HUES48 (cell line): ENCODE data around the gene SCN9A.
"Not testable (repeated sequence)": the region's sequence is repeated elsewhere in the genome, so short reads cannot be mapped to it uniquely, and the experiment has no call there.

Source experiments
- H3K27ac ChIP-seq: one replicate; pipeline ENCODE4 v1.7.0; 2013; ENCODE audit warnings: low read depth, low read length, inconsistent platforms
- H3K27me3 ChIP-seq: 2 replicates; pipeline ENCODE4 v1.6.1; 2013; ENCODE audit warnings: mild to moderate bottlenecking, low read length; ENCODE audit not compliant: control insufficient read depth, insufficient read depth
- H3K36me3 ChIP-seq: 2 replicates; pipeline ENCODE4 v1.6.1; 2013; ENCODE audit warnings: low read length; ENCODE audit not compliant: control insufficient read depth, insufficient read depth
- H3K4me1 ChIP-seq: 2 replicates; pipeline ENCODE4 v1.6.1; 2013; ENCODE audit warnings: mild to moderate bottlenecking, low read length; ENCODE audit not compliant: control insufficient read depth, insufficient read depth
- H3K4me3 ChIP-seq: 2 replicates; pipeline ENCODE4 v1.5.1; 2013; ENCODE audit warnings: mild to moderate bottlenecking, low read depth, low read length
- H3K9ac ChIP-seq: 2 replicates; pipeline ENCODE4 v1.6.1; 2013; ENCODE audit warnings: mild to moderate bottlenecking, low read depth, low read length, moderate library complexity
- H3K9me3 ChIP-seq: 2 replicates; pipeline ENCODE4 v1.6.1; 2013; ENCODE audit warnings: low read length; ENCODE audit not compliant: control insufficient read depth, insufficient read depth

SCN9A gene

DNA sequence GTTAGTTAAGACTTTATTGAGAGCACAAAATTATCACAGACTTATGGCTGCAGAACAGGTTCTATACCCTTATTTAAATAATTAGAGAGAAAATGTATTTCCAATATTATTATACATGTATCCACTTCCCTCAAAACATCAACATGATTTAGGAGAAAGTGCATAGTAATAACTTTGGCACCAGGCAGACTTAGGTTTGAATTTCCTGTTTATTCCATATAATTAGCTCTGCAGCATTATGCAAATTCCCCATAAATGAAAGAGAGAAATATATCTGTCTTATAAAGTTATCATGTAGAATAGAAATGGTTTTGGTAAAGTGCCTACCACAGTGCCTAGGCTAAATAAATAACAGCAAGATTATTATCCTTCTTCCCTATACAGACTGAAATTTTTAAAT lies 15.3 kb downstream of the SCN9A start:
- Histone ChIP-seq H3K4me1 (0 out of 2 replicates have a peak, but pooled peaks cover 4% of the 10 kb centered on the region), H3K9ac (no peak overlapping the region), H3K27ac (no peak overlapping the region), H3K36me3 (no peaks in the 10 kb centered on the region), H3K4me3 (no peak overlapping the region), H3K27me3 (no peaks in the 10 kb centered on the region), H3K9me3 (no peaks in the 10 kb centered on the region)

DNA sequence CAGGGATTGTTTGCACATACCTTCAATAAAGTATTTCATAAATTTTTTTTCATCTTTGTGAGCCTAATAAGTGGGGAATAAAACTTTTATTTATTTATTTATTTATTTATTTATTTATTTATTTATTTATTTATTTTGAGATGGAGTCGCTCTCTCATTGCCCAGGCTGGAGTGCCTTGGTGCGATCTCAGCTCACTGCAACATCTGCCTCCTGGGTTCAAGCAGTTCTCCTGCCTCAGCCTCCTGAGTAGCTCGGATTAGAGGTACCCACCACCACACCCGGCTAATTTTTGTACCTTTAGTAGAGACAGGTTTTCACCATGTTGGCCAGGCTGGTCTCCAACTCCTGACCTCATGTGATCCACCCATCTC lies 17.8 kb downstream of the SCN9A start:
- not testable (repeated sequence) for H3K36me3 ChIP-seq, H3K9me3 ChIP-seq, H3K4me1 ChIP-seq, H3K9ac ChIP-seq, H3K27ac ChIP-seq, H3K27me3 ChIP-seq, H3K4me3 ChIP-seq

DNA sequence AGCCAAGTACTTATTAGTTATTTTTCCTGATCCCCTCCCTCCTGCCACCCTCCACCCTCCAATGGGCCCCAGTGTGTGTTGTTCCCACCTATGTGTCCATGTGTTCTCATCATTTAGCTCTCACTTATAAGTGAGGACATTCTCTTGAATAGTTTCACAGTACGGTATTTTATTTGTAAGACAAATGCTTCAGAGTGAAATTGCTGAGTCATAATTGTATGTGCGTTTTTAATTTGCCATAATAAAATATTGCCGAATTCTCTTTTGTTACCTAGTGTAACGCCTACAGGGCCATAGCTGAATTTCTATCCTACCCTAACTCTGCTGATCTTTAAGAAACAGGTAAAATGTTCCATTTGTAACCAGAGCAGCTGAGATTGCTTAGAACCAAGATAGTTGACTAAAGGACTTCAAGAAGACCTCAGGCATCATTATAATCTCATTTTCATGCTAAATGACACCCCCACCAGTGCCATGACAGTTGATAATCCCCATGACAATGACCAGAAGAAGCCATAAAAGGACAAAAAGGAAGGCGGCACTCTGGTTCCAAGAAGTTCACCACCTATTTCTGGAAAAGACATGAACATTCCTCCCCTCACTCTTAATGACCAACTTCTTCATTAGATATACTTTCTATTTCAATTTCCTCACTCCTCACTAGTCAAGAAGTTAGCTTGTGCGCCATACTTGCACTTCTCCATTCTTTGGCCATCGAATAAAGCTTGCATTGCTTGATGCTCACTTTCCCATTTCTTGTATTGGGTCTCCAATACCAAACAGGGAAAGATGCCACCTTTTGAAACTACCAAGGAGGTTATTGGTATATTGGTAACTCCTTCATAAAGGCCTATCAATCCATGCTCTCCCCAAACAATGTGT lies 18.4 kb downstream of the SCN9A start:
- no peaks in the 10 kb centered on the region for H3K27me3 ChIP-seq
- H3K36me3 ChIP-seq = no peaks in the 10 kb centered on the region
- no peaks in the 10 kb centered on the region for H3K9me3 ChIP-seq
- no peak overlapping the region for H3K27ac ChIP-seq
- 0 out of 2 replicates have a peak, but pooled peaks cover 4% of the 10 kb centered on the region for H3K4me1 ChIP-seq
- H3K9ac ChIP-seq = no peak overlapping the region
- no peak overlapping the region for H3K4me3 ChIP-seq

DNA sequence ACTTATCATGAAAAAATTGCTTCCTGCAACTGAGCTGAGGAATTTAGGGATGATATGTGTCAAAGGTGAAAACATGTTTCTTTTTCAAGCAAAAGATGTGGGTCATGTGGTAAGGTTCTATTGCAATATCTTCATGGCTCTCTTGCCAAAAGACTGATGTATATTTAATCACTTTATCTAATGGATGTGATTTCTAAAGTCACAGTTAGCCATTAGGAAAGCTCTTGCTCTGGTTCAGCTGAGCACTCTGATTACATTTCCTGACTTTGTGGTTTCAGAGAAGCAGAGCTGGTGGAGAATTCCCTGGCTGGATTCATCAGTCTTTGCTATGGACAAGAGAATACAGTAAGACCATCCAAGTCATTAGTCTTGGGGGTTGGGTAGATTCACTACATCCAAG lies 24.4 kb downstream of the SCN9A start:
- no peak overlapping the region for H3K27ac ChIP-seq
- H3K4me3 ChIP-seq = no peak overlapping the region
- H3K4me1 ChIP-seq = no peaks in the 10 kb centered on the region
- no peak overlapping the region for H3K9ac ChIP-seq
- no peaks in the 10 kb centered on the region for H3K9me3 ChIP-seq
- no peaks in the 10 kb centered on the region for H3K36me3 ChIP-seq
- H3K27me3 ChIP-seq = no peaks in the 10 kb centered on the region

DNA sequence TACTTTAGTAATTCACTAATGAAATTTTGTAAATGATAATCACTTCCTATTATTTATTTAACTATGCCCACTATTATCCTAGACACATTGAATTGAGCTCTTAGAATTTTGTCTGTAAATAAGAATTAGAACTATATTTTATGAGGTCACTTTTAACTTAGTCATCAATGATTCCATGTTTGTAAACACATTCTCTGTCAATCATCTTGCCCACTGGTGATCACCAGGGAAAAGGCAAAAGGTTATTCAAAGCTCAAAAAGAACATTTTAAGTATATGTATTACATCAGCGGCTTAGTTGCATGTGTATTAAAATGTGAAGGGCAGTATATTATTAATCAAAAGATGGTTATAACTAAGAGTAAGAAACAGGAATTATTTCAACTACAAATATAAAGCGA lies 25.2 kb downstream of the SCN9A start:
- Histone ChIP-seq H3K4me1 (no peaks in the 10 kb centered on the region), H3K36me3 (no peaks in the 10 kb centered on the region), H3K27me3 (no peaks in the 10 kb centered on the region), H3K4me3 (no peak overlapping the region), H3K27ac (no peak overlapping the region), H3K9me3 (no peaks in the 10 kb centered on the region), H3K9ac (no peak overlapping the region)

DNA sequence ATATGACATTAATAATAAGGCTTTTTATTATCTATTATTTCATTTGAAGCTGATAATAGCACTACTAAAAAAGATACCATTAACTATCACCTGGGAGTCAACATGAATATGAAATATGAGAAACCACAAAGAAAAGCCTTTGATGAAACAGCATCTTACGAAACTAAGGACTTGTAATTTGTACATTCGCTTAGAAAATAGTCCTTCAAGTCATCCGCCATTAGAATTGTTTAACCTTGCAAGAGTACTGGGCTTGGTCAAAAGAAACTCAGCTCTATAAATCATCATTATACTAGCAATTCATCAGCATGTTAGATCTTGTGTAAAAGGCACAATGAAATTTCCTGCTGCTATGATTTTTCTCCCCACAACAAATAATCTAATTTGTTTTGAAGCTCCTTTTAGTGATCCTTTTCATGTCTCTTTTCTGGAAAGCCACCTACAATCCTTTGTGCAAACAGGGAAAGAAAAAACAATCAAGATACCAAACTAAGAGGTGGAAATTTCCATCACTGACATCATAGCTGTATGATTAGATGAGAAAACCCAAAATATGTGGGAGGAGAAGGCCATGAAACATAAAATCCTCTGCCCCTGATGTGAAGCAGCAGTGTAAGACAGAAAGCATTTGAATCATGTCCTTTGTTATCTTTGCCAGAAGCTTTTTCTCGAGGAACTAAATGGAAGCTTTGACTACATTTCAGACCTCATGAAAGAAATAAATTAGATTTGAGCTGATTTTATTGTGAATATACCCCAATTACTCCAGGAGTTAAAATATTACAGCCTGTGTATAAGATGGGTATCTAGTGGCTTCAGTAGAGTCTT lies 31.2 kb downstream of the SCN9A start:
- no peak overlapping the region for H3K9ac ChIP-seq
- H3K9me3 ChIP-seq = no peaks in the 10 kb centered on the region
- no peaks in the 10 kb centered on the region for H3K36me3 ChIP-seq
- H3K4me3 ChIP-seq = no peak overlapping the region
- H3K27me3 ChIP-seq = no peaks in the 10 kb centered on the region
- H3K4me1 ChIP-seq = peaks cover 14% of the 10 kb centered on the region; the same call in 1 of the 2 replicates
- peak overlapping the region; percentile 2 for H3K27ac ChIP-seq

DNA sequence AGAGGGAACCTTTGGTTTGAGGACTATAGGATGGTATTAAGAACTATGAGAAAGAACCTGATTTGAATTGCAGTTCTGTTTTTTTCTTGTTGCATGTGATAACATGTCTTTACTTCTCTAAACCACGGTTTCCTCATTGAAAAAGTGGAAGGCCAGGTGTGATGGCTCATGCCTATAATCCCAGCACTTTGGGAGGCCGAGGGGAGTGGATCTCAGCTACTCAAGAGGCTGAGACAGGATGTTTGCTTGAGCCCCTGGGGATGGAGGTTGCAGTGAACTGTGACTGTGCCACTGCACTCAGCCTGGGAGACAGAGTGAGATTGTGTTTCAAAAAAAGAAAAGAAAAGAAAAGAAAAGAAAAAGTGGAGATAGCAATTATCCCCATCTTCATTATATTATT lies 32.3 kb downstream of the SCN9A start:
- Histone ChIP-seq H3K9ac (no peak overlapping the region), H3K27ac (no peak overlapping the region)

DNA sequence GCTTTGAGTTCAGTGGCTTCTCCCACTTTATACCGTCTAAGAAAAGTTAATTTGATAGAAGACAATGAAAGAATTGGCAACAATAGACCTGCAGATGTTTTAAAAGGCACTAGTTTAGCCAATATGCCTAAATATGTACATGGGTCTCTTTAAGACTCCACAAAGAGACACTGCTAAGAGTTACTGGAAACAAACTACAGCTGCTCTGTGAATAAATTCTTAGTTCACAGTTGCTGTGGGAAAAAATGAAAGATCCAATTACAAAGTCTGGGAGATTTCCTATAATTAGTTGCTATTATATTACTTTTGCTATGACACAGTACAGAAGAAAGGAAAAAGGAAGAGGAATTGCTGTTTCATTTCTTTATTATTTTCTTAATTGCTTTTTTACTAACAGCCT lies 34.3 kb downstream of the SCN9A start:
- Histone ChIP-seq H3K27ac (no peak overlapping the region), H3K9ac (no peak overlapping the region), H3K4me1 (peaks cover 31% of the 10 kb centered on the region), H3K4me3 (no peak overlapping the region), H3K9me3 (no peaks in the 10 kb centered on the region), H3K36me3 (no peaks in the 10 kb centered on the region), H3K27me3 (no peaks in the 10 kb centered on the region)

More for the DNA sequence above, 32.3 kb downstream of the SCN9A start:
- Histone ChIP-seq H3K4me3 (no peak overlapping the region), H3K9me3 (no peaks in the 10 kb centered on the region), H3K27me3 (no peaks in the 10 kb centered on the region), H3K4me1 (peaks cover 18% of the 10 kb centered on the region; the same call in 1 of the 2 replicates), H3K36me3 (no peaks in the 10 kb centered on the region)

DNA sequence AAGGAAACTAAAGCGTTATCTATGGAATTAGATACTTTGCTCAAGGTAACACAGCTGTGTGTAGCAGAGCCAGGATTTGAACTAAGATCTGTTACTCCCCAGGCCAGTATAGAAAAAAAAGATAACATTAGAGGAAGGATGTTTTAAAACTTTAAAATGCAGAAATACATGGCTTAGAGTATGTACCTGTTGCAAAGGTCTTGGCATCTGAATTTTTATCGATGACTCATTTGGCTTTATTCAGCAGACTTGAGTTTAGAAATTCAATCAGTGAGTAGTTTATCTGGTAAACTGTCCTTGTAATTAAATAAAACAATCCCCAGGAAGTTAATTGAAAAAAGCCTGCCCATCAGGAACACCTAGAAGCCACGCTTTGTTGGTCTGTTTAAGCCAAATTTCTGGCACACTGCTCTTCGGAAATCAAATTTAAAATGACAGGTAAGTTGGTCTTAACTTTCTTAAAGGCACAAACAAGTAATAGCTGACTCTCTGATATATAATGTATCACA lies 36.9 kb downstream of the SCN9A start:
- peaks cover 27% of the 10 kb centered on the region for H3K4me1 ChIP-seq
- no peaks in the 10 kb centered on the region for H3K36me3 ChIP-seq
- no peak overlapping the region for H3K4me3 ChIP-seq
- no peak overlapping the region for H3K9ac ChIP-seq
- H3K27ac ChIP-seq = no peak overlapping the region
- no peaks in the 10 kb centered on the region for H3K27me3 ChIP-seq
- H3K9me3 ChIP-seq = no peaks in the 10 kb centered on the region

DNA sequence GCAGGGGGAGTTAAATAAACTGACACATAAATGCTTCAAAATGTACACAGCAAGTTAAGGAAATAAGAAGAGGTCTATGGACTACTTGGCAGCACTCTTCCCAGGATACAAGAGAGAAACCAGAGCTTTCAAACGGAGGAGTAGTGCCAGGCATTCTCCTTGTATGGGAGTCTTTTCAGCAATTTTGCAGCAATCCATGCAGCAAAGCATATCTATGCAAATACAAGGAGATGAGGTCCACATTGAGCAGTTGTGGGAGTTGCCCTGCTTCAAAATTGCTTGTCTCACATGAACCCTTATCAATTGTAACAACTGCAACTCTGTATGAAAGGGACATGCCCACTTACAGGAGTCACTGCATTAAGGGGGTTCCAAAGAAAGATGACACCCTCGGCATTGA lies 37.8 kb downstream of the SCN9A start:
- no peaks in the 10 kb centered on the region for H3K36me3 ChIP-seq
- no peaks in the 10 kb centered on the region for H3K27me3 ChIP-seq
- no peak overlapping the region for H3K9ac ChIP-seq
- no peak overlapping the region for H3K27ac ChIP-seq
- H3K9me3 ChIP-seq = no peaks in the 10 kb centered on the region
- no peak overlapping the region for H3K4me3 ChIP-seq
- peaks cover 21% of the 10 kb centered on the region for H3K4me1 ChIP-seq

DNA sequence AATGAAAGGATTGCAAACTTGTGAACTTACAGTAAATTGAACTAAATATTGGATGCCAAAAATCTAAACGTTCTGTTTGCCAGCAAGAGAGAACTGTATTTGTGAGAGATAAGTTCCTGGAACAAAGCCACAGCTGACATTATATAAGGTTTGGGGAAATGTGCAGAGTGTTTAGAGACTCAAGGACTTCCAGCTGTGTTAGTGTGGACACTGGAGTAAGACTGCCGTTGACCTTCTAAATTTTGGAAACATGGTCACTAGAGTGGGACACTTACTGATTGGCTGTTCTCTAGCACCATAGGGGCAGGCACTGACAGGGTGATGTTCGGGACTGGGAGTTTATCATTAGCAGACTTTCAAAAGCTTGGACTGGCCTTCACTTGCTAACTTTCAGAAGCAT lies 40.5 kb downstream of the SCN9A start:
- H3K36me3 ChIP-seq = no peaks in the 10 kb centered on the region
- no peaks in the 10 kb centered on the region for H3K9me3 ChIP-seq
- H3K27me3 ChIP-seq = no peaks in the 10 kb centered on the region
- H3K9ac ChIP-seq = no peak overlapping the region
- H3K4me1 ChIP-seq = peaks cover 21% of the 10 kb centered on the region
- no peak overlapping the region for H3K4me3 ChIP-seq
- no peak overlapping the region for H3K27ac ChIP-seq
